ENCODE results near the gene ASIP. TPM values are rescaled to one million over a fixed set of nuclear protein-coding genes. Genes with fewer than 3 reads are reported as not detected.
"Not testable (repeated sequence)": the region's sequence is repeated elsewhere in the genome, so short reads cannot be mapped to it uniquely, and the experiment has no call there.

Gene ASIP
- total RNA-seq, result not detected in 2 replicates
- long read RNA-seq, partial matches to known transcripts, result 0 of 1 reads
- long read RNA-seq, other reads (novel, unspliced or antisense), result 1 of 1 reads

- DNase-seq (ENCODE audit: low spot score, unreplicated experiment), result no peak
- no peak for TF ChIP-seq CTCF (IDR thresholded peaks at IDR 0.05; ENCODE audit: unreplicated experiment)
- Mint-ChIP-seq H3K27ac (no peak within 1 kb of the TSS), H3K4me1 (ENCODE audit: low read depth) (peaks cover 7% of the 10 kb centered on the region), H3K36me3 (ENCODE audit: insufficient read depth) (peaks cover 6% of the 10 kb centered on the region), H3K27me3 (peaks cover 3% of the 10 kb centered on the region), H3K4me3 (ENCODE audit: low read depth) (no peak within 1 kb of the TSS), H3K9me3 (ENCODE audit: low read depth) (peaks cover 20% of the 10 kb centered on the region)
Measured at GRCh38 chr20:34240693-34241615, at the start of gene ASIP. TSS of gene ASIP (plus strand) at chr20:34241423. CDS start at chr20:34260375, 18,952 bp downstream.

GRCh38 chr20:34193051-34193450, 48.2 kb upstream of the ASIP start:
- Mint-ChIP-seq H3K36me3 (ENCODE audit: insufficient read depth) (no peaks in the 10 kb centered on the region), H3K4me1 (ENCODE audit: low read depth) (peaks cover 10% of the 10 kb centered on the region), H3K27ac (no peak overlapping the region), H3K4me3 (ENCODE audit: low read depth) (no peak overlapping the region), H3K9me3 (ENCODE audit: low read depth) (no peaks in the 10 kb centered on the region), H3K27me3 (peaks cover 3% of the 10 kb centered on the region)
- no peak for DNase-seq (ENCODE audit: low spot score, unreplicated experiment)
- no peak for TF ChIP-seq CTCF (IDR thresholded peaks at IDR 0.05; ENCODE audit: unreplicated experiment)

GRCh38 chr20:34199183-34199582, 42.0 kb upstream of the ASIP start:
- Mint-ChIP-seq H3K9me3 (ENCODE audit: low read depth) (no peaks in the 10 kb centered on the region), H3K27ac (no peak overlapping the region), H3K27me3 (peaks cover 6% of the 10 kb centered on the region), H3K36me3 (ENCODE audit: insufficient read depth) (no peaks in the 10 kb centered on the region), H3K4me3 (ENCODE audit: low read depth) (no peak overlapping the region), H3K4me1 (ENCODE audit: low read depth) (peaks cover 4% of the 10 kb centered on the region)
- DNase-seq (ENCODE audit: low spot score, unreplicated experiment), result no peak
- TF ChIP-seq CTCF (IDR thresholded peaks at IDR 0.05; ENCODE audit: unreplicated experiment), result no peak

GRCh38 chr20:34200023-34200422, 41.2 kb upstream of the ASIP start:
- no peaks in the 10 kb centered on the region for H3K9me3 Mint-ChIP-seq (ENCODE audit: low read depth)
- no peak for TF ChIP-seq CTCF (IDR thresholded peaks at IDR 0.05; ENCODE audit: unreplicated experiment)
- peaks cover 6% of the 10 kb centered on the region for H3K27me3 Mint-ChIP-seq
- H3K4me3 Mint-ChIP-seq (ENCODE audit: low read depth), result no peak overlapping the region
- H3K4me1 Mint-ChIP-seq (ENCODE audit: low read depth), result no peaks in the 10 kb centered on the region
- H3K27ac Mint-ChIP-seq, result no peak overlapping the region
- no peak for DNase-seq (ENCODE audit: low spot score, unreplicated experiment)
- no peaks in the 10 kb centered on the region for H3K36me3 Mint-ChIP-seq (ENCODE audit: insufficient read depth)

- Mint-ChIP-seq H3K27me3 (peaks cover 6% of the 10 kb centered on the region), H3K9me3 (ENCODE audit: low read depth) (peaks cover 4% of the 10 kb centered on the region), H3K4me3 (ENCODE audit: low read depth) (no peak overlapping the region), H3K27ac (no peak overlapping the region), H3K4me1 (ENCODE audit: low read depth) (no peaks in the 10 kb centered on the region), H3K36me3 (ENCODE audit: insufficient read depth) (no peaks in the 10 kb centered on the region)
- TF ChIP-seq CTCF (IDR thresholded peaks at IDR 0.05; ENCODE audit: unreplicated experiment), result no peak
- no peak for DNase-seq (ENCODE audit: low spot score, unreplicated experiment)
Measured at GRCh38 chr20:34201531-34201930, 39.7 kb upstream of the ASIP start.

GRCh38 chr20:34205172-34205880, 35.9 kb upstream of the ASIP start:
- H3K36me3 Mint-ChIP-seq (ENCODE audit: insufficient read depth); DNase-seq (ENCODE audit: low spot score, unreplicated experiment); H3K27ac Mint-ChIP-seq; H3K4me1 Mint-ChIP-seq (ENCODE audit: low read depth); H3K4me3 Mint-ChIP-seq (ENCODE audit: low read depth); H3K27me3 Mint-ChIP-seq: not testable (repeated sequence)
- peaks cover 17% of the 10 kb centered on the region for H3K9me3 Mint-ChIP-seq (ENCODE audit: low read depth)

All from progenitor cell of endocrine pancreas (in vitro differentiated cells).